Effector memory CD4-positive, alpha-beta T cell (primary cell): ENCODE data around the gene KAT5.
A peak's percentile ranks its signal among the peaks of the same experiment; 100 is the strongest.
"Not testable (repeated sequence)": the region's sequence is repeated elsewhere in the genome, so short reads cannot be mapped to it uniquely, and the experiment has no call there.

Experiments used
- DNase-seq, 3 donors: peaks; one replicate each; pipeline ENCODE4 v3.0.0-alpha.2; 2020
- H3K27ac ChIP-seq: 2 replicates; pipeline ENCODE4 v1.7.0; 2013; ENCODE audit warnings: mild to moderate bottlenecking, low read length, moderate library complexity; ENCODE audit not compliant: insufficient read depth, poor library complexity, severe bottlenecking
- H3K27me3 ChIP-seq: replicated peaks from 2 replicates; pipeline ENCODE4 v1.7.0; 2013; ENCODE audit warnings: mild to moderate bottlenecking, low read length; ENCODE audit not compliant: insufficient read depth, control insufficient read depth, poor library complexity, severe bottlenecking
- H3K36me3 ChIP-seq: 2 replicates; pipeline ENCODE4 v1.7.0; 2013; ENCODE audit warnings: mild to moderate bottlenecking, low read length, moderate library complexity; ENCODE audit not compliant: control insufficient read depth, insufficient read depth
- H3K4me1 ChIP-seq: 2 replicates; pipeline ENCODE4 v1.7.0; 2013; ENCODE audit warnings: low read length, mild to moderate bottlenecking; ENCODE audit not compliant: control insufficient read depth, insufficient read depth, poor library complexity, severe bottlenecking
- H3K4me3 ChIP-seq: 2 replicates; pipeline ENCODE4 v1.7.0; 2013; ENCODE audit warnings: low read length, low read depth, mild to moderate bottlenecking; ENCODE audit not compliant: insufficient read depth, poor library complexity, severe bottlenecking
- H3K9me3 ChIP-seq: 2 replicates; pipeline ENCODE4 v1.7.0; 2013; ENCODE audit warnings: mild to moderate bottlenecking, low read length, moderate library complexity; ENCODE audit not compliant: control insufficient read depth

KAT5 gene

DNA sequence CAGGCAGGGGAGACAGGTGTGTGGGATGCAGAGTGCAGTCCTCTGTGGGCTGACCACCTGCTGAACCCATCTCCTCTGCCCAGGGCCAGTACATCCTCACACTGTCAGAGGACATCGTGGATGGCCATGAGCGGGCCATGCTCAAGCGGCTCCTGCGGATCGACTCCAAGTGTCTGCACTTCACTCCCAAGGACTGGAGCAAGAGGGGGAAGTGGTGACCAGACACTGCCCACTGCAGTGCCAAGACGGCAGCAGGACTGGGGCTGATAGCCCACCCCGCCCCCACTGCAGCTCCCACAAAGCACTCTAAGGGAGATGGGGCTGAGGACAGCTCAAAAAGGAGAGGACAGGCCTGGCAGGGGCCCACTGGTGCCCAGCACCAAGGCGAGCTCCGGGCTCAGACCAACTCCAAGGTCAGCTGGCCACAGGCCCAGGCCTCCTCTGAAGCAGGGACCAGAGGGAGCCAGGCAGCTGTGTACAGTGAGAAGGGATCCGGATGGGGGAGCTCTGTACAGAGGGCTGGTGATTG, 7.0 kb downstream of the KAT5 start:
- H3K9me3 ChIP-seq = no peaks in the 10 kb centered on the region
- no peak overlapping the region for H3K4me3 ChIP-seq
- H3K36me3 ChIP-seq = peaks cover 42% of the 10 kb centered on the region
- DNase-seq = no peak
- no peaks in the 10 kb centered on the region for H3K27me3 ChIP-seq
- H3K27ac ChIP-seq = no peak overlapping the region
- peaks cover 15% of the 10 kb centered on the region for H3K4me1 ChIP-seq

DNA sequence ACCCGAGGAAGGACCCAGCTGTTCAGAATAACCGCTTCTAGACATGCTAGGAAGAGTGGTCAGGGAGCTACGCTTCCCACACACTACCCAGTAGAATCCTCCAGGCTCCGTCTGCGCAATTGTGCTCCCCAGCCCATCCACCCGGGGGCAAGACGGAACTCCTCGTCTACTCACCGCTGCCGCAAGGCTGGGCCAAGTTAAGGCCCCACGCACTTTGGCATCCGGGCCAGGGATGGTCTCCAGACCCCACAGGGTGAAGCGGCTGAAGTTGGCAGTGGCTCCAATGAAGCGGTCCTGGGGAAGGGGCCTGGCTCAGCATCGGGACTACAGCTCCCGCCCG, 7.8 kb downstream of the KAT5 start:
- peak overlapping the region; percentile 78 for H3K4me3 ChIP-seq
- no peaks in the 10 kb centered on the region for H3K27me3 ChIP-seq
- peaks cover 33% of the 10 kb centered on the region for H3K36me3 ChIP-seq
- DNase-seq = no peak
- no peaks in the 10 kb centered on the region for H3K9me3 ChIP-seq
- peaks cover 15% of the 10 kb centered on the region for H3K4me1 ChIP-seq
- H3K27ac ChIP-seq = peak overlapping the region; percentile 70

DNA sequence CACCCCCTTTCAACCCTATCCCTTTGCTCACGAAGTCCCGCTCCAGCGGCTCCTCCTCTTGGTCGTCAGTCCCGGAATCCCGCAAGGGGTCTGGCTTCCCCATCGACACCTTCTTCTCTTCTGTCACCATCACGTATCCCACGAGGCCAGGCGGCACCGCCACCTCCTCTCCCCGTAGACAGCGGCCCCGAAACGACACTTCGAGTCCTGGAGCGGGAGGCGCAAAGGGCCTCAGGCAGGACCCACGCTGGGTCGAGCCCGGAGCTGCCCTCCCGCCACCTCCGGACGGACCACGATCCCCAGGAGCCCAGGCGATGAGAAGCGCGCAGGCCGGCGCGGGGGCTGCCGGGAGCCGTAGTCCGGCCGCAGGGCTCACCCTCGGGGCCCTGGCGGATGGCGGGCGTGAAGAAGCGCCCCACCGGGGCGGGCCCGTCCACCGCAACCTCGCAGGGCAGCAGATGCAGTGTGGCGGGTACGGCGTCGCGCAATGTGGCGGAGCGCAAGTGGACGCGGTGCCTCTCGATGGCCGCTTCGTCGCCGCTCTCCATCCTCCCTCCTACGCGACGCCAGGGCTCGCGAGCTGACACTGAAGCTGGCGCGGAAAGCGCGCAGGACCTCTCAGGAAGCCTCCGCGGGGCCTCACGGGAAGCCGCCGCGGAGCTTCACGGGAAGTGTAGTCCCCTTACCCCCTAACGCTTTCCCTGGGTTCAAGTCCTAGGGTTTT, 8.3 kb downstream of the KAT5 start, which contains the start of gene RNASEH2C:
Gene RNASEH2C, minus strand, starts transcription at position 588 of the 724 bp plus-strand sequence. Its CDS starts 40 bp downstream, at position 548.
- peaks cover 15% of the 10 kb centered on the region for H3K4me1 ChIP-seq
- peaks cover 29% of the 10 kb centered on the region for H3K36me3 ChIP-seq
- H3K27ac ChIP-seq = peak within 1 kb of the TSS; percentile 70
- peak within 1 kb of the TSS; percentile 78 for H3K4me3 ChIP-seq
- no peaks in the 10 kb centered on the region for H3K27me3 ChIP-seq
- H3K9me3 ChIP-seq = no peaks in the 10 kb centered on the region
- DNase-seq = peak; percentile 48 to 59 (median 58)

DNA sequence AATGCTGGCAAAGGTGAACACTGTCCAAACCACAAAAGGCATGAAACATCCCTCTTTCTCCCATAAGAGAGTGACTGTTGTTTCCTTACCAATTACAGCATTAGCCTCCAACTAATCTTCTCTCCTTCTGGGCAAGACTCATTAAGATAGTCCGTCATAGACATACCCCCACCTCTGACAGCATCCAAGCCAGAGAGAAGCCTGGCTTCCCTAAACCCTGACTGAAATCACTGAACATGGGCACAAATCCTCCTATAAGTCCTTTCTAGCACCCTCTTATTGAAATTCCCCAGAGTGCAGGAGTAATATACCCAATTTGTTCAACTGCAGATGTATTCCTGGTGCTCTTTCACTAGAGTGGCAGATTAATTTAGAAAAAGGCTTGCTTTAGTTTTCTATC, 10.2 kb downstream of the KAT5 start:
- H3K27ac ChIP-seq = no peak overlapping the region
- H3K27me3 ChIP-seq = no peaks in the 10 kb centered on the region

DNA sequence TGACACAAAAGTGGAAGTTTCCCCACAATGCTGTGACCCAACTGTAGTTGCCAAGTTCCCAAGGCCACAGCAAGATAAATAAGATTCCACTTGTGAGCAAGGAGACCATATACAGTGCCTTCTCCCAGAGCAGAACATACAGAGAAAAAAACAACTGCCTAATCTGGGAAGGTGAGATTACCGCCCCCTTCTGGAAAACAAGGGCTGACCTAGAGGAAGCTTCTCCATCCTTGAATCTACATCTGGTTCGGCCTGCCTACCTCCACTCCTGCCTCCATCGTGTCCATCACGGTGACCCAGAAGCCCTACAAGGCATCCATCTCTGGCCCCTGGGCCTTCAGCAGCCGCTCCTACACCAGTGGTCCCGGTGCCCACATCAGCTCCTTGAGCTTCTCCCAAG, 14.6 kb downstream of the KAT5 start:
- no peaks in the 10 kb centered on the region for H3K4me1 ChIP-seq
- no peaks in the 10 kb centered on the region for H3K9me3 ChIP-seq
- no peaks in the 10 kb centered on the region for H3K27me3 ChIP-seq
- H3K36me3 ChIP-seq = no peaks in the 10 kb centered on the region
- H3K27ac ChIP-seq = no peak overlapping the region
- DNase-seq = no peak
- no peak overlapping the region for H3K4me3 ChIP-seq

More for the DNA sequence above, 10.2 kb downstream of the KAT5 start:
- Histone ChIP-seq H3K9me3 (no peaks in the 10 kb centered on the region), H3K4me3 (no peak overlapping the region), H3K4me1 (peaks cover 15% of the 10 kb centered on the region), H3K36me3 (peaks cover 13% of the 10 kb centered on the region)
- no peak for DNase-seq

DNA sequence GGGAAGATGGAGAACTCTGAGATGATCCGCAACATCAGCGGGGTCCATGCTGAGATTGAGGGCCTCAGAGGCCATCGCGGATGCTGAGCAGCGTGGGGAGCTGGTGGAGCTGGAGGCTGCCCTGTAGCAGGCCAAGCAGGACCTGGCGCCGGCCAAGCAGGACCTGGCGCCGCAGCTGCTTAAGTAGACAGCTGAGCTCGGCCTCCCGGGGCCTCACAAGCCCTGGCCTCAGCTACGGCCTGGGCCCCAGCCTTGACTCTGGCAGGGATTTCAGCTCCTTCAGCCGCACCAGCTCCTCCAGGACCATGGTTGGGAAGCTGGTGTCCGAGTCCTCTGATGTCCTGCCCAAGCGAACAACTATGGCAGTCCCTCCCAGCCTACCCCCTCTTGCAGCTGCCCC, 15.8 kb downstream of the KAT5 start:
- DNase-seq = no peak
- no peaks in the 10 kb centered on the region for H3K36me3 ChIP-seq
- no peaks in the 10 kb centered on the region for H3K9me3 ChIP-seq
- H3K27me3 ChIP-seq = no peaks in the 10 kb centered on the region
- no peak overlapping the region for H3K27ac ChIP-seq
- no peak overlapping the region for H3K4me3 ChIP-seq
- H3K4me1 ChIP-seq = no peaks in the 10 kb centered on the region

DNA sequence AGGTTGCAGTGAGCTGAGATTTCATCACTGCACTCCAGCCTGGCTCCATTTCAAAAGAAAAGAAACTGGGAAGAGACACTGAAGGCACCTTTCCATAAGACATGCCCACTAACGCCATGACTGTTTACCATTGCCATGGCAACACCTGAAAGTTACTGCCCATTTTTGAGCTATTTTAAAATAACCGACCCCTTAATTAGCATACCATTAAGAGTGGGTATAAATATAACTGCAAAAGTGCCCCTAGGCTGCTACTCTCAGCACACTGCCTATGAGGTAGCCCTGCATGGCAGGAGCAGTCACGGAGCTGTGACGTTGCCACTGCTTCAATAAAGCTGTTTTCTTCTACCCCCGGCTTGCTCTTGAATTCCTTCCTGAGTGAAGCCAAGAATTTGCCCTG, 18.4 kb downstream of the KAT5 start:
- H3K27me3 ChIP-seq = no peaks in the 10 kb centered on the region
- H3K36me3 ChIP-seq = no peaks in the 10 kb centered on the region
- DNase-seq = no peak
- H3K27ac ChIP-seq = no peak overlapping the region
- no peak overlapping the region for H3K4me3 ChIP-seq
- no peaks in the 10 kb centered on the region for H3K4me1 ChIP-seq
- no peaks in the 10 kb centered on the region for H3K9me3 ChIP-seq

DNA sequence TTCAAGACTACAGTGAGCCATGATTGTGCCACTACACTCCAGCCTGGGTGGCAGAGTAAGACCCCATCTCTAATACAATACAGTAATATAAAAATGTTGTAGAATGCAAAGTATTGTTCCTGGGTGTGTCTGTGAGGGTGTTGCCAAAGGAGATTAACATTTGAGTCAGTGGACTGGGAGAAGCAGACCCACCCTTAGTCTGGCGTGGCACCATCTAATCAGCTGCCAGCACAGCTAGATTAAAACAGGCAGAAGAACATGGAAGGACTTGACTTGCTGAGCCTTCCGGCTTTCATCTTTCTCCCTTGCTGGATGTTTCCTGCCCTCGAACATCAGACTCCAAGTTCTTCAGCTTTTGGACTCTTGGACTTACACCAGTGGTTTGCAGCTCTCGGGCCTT, 23.1 kb downstream of the KAT5 start:
- not testable (repeated sequence) for H3K4me3 ChIP-seq, DNase-seq

DNA sequence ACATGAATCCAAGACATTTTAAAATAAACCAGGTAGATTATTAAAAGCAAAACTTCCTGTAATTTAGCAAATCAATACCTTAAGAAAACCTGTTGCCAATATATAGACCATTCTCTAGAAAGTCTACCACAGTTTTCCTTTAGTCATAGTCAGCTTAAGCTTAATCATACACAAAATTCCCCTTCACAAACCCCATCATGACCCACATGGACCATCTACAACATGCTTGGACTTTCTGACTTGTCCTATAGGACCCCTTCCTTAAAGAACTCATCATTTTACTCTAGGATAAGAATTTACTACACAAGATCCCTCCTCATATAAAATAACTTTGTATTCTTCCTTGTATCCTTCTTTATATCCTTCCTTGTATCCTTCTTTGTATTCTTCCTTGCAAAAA, 24.8 kb downstream of the KAT5 start:
- Histone ChIP-seq H3K4me1 (no peaks in the 10 kb centered on the region), H3K36me3 (no peaks in the 10 kb centered on the region), H3K4me3 (no peak overlapping the region), H3K27me3 (no peaks in the 10 kb centered on the region), H3K27ac (no peak overlapping the region), H3K9me3 (no peaks in the 10 kb centered on the region)
- no peak for DNase-seq

More for the DNA sequence above, 23.1 kb downstream of the KAT5 start:
- H3K36me3 ChIP-seq, H3K4me1 ChIP-seq, H3K27ac ChIP-seq, H3K9me3 ChIP-seq, H3K27me3 ChIP-seq: not testable (repeated sequence)

DNA sequence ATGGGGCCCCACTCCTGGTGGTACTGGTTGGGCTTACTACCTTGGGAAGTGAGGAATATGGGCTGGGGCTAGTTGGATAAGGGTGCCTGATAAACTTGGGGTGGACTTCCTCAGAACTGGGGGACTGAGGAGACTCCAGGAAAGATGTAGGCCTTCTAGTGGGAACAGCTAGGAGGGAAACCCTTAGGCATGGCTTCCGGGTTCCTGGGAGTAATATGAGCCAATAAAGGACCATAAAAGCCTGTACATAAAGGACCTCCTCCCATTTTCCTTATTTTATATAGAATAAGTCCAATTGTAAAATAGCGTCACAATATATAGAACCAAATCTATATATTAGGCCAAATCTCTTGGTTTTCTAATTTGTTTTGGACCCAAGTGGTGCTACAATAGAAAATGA, 27.0 kb downstream of the KAT5 start:
- Histone ChIP-seq H3K27me3 (no peaks in the 10 kb centered on the region), H3K4me3 (no peak overlapping the region), H3K36me3 (no peaks in the 10 kb centered on the region), H3K9me3 (no peaks in the 10 kb centered on the region), H3K27ac (no peak overlapping the region), H3K4me1 (no peaks in the 10 kb centered on the region)
- no peak for DNase-seq
